ENCODE measurements around the gene EVI5.

- no peak for TF ChIP-seq EZH2 (IDR thresholded peaks at IDR 0.05; ENCODE audit: borderline replicate concordance, insufficient read depth, low read depth, low read length, poor library complexity, severe bottlenecking)
- TF ChIP-seq, protein P1, sequence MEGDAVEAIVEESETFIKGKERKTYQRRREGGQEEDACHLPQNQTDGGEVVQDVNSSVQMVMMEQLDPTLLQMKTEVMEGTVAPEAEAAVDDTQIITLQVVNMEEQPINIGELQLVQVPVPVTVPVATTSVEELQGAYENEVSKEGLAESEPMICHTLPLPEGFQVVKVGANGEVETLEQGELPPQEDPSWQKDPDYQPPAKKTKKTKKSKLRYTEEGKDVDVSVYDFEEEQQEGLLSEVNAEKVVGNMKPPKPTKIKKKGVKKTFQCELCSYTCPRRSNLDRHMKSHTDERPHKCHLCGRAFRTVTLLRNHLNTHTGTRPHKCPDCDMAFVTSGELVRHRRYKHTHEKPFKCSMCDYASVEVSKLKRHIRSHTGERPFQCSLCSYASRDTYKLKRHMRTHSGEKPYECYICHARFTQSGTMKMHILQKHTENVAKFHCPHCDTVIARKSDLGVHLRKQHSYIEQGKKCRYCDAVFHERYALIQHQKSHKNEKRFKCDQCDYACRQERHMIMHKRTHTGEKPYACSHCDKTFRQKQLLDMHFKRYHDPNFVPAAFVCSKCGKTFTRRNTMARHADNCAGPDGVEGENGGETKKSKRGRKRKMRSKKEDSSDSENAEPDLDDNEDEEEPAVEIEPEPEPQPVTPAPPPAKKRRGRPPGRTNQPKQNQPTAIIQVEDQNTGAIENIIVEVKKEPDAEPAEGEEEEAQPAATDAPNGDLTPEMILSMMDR (IDR thresholded peaks at IDR 0.05) = no peak
These were observed 306.5 kb downstream of the EVI5 start for GRCh38 chr1:92478393-92478792.

Measured in B cell (primary cell).